Tongue (tissue), 2 donors: ENCODE data around the gene NUTM1. TPM values are rescaled to one million over a fixed set of nuclear protein-coding genes. Genes with fewer than 3 reads are reported as not detected.

Experiments
- DNase-seq: peaks from one replicate; pipeline ENCODE4 v3.0.0-alpha.2; 2015
- total RNA-seq: library from RNA; depleted of rRNA; stranded (reverse); fragments of >200 nt; gene quantifications from one replicate; pipeline ENCODE4 v1.2.3, GENCODE V29; 2014

Gene NUTM1, protein sequence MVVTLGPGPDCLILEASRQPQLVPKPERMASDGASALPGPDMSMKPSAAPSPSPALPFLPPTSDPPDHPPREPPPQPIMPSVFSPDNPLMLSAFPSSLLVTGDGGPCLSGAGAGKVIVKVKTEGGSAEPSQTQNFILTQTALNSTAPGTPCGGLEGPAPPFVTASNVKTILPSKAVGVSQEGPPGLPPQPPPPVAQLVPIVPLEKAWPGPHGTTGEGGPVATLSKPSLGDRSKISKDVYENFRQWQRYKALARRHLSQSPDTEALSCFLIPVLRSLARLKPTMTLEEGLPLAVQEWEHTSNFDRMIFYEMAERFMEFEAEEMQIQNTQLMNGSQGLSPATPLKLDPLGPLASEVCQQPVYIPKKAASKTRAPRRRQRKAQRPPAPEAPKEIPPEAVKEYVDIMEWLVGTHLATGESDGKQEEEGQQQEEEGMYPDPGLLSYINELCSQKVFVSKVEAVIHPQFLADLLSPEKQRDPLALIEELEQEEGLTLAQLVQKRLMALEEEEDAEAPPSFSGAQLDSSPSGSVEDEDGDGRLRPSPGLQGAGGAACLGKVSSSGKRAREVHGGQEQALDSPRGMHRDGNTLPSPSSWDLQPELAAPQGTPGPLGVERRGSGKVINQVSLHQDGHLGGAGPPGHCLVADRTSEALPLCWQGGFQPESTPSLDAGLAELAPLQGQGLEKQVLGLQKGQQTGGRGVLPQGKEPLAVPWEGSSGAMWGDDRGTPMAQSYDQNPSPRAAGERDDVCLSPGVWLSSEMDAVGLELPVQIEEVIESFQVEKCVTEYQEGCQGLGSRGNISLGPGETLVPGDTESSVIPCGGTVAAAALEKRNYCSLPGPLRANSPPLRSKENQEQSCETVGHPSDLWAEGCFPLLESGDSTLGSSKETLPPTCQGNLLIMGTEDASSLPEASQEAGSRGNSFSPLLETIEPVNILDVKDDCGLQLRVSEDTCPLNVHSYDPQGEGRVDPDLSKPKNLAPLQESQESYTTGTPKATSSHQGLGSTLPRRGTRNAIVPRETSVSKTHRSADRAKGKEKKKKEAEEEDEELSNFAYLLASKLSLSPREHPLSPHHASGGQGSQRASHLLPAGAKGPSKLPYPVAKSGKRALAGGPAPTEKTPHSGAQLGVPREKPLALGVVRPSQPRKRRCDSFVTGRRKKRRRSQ
- total RNA-seq: not detected

DNA sequence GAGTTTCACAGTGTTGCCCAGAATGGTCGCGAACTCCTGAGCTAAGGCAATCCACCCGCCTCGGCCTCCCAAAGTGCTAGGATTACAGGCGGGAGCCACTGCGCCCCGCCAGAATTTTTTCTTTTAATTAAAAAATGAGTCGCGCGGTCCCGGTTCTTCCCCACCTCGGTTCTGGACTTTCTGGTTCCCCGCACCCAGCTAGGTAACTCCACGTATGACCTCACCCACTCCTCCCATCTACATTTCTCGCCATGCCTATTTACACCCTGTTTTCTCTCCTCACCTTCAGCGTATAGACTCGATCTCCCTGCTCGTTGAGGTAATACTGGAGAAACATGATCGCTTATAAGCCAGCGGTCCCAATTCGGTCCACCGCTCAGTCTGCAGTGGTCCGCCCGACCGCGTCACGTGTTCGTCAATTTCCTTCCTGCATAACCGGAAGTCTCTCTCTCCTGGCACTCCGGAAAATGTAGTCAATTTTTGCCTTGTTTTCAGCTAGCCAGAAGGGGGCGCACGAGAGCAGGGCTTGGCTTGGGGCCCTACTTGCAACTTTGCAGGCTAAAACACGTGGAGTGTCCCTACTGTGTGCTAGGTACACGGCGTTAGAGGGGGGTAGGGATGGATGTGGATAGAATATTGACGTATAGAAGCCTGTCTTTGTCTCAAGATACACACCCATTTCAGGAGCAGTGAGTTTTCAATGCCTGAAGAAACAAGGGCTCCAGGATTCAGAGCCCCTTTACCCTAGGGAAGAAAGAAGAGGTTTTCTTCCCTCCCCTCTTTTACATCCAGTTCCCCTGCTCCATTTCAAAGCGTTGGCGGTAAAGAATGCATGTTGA, at the start of gene NUTM1, which contains the start of gene NOP10:
Gene NUTM1, plus strand, starts transcription at position 579 of the 839 bp plus-strand sequence. CDS start 382 bp downstream, outside the sequence.
Gene NOP10, minus strand, starts transcription at position 400 of the 839 bp plus-strand sequence. Its CDS starts 63 bp downstream, at position 337.
- peak; percentile 96 for DNase-seq

DNA sequence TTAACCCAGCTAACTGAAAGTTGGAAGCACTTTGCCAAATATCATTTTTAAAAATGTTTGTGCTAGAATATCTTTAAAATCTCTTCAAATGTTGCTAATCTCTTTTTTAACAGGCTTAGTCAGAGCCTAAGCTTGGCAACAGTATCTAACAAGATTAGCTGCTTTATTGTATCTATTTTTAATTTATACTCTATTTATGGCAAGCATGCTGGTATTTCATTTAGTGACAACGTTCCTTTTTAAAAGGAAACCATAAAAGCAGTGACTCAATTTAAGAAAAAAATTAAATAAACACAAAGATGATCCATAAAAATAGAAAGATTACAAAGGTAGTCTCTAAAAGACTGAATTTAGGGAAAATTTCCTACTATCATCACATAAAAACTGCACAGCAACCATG, 46.1 kb upstream of the NUTM1 start:
- DNase-seq: no peak

DNA sequence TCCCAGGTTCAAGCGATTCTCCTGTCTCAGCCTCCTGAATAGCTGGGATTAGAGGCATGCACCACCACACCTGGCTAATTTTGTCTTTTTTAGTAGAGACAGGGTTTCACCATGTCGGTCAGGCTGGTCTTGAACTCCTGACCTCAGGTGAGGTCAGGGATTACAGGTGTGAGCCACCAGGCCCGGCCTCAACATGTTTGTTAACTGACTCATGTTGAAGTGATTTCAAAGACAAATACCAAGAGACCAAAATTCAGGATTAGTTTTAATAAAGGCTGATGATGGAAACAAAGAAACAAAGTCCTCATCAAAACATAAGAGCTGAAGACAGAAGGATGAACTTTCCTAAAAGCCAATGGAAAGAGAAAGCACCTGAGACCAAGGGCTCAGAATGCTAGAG, 42.1 kb upstream of the NUTM1 start:
- DNase-seq: no peak

DNA sequence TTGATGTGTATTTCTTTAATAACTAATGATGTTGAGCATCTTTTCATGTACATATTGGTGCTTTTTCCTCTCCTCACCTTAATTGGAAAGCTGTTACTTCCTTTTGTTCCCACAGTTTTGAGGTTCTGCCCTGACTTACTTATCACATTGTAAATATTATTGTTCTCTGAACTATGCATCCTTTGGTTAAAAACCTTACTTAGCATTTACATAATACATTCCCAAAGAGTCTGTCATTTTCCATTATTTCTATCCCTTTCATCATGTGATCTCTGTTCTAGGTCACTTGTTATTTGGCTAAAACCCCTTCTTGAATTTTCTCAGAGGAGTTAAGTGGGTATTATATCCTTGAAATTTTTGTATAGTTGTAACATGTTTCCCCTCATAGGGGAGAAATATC, 38.5 kb upstream of the NUTM1 start:
- no peak for DNase-seq

DNA sequence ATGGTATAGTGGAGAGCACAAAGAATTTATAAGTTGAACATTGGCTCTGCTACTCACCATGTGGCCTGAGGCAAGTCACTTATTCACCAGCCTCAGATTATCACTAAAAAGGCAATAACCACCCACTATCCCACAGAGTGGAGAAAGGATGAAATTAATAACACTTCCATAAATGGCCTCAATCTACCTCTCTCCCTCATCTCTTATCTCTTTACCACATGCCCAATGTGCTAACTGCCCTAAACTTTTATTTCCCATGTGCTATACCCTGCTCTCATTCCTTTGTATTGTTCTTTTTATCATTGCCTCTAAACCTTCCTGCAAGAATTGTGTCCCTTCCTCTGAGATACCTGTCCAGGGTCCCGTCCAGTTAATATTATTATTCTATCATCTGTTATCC, 31.6 kb upstream of the NUTM1 start:
- no peak for DNase-seq

DNA sequence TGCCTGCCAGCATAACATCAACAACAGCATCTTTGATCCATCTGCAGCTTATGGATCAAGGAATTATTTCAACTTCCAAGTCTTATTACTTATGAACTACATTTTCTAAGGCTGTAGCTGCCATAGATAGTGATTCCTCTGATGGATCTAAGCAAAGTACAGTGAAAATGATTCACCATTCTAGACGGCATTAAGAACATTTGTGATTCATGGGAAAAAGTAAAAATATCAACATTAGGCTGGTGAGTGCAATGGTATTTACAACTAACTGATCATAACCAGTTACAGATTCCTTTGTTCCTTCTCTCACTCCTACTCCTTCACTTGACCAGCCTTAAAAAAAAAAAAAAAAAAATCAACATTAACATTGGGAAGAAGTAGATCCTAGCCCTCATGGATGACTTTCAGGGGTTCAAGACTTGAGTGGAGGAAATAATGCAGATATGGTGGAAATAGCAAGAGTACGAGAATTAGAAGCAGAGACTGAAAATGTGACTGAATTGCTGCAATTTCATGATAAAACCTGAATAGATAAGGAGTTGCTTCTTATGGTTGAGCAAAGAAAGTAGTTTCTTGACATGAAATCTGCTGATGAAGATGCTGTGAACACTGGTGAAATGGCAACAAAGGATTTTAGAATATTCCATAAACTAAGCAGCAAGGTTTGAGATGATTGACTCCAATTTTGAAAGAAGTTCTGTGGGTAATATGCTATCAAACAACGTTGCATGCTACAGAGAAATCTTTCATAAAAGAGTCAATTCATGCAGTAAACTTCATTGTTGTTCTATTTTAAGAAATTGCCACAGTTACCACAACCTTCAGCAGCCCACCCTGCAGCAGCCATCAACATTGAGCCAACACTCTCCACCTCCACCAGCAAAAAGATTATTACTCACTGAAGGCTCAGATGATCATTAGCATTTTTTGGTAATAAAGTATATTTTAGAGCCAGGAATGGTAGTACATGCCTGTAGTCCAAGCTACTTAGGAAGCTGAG, 28.3 kb upstream of the NUTM1 start:
- no peak for DNase-seq

DNA sequence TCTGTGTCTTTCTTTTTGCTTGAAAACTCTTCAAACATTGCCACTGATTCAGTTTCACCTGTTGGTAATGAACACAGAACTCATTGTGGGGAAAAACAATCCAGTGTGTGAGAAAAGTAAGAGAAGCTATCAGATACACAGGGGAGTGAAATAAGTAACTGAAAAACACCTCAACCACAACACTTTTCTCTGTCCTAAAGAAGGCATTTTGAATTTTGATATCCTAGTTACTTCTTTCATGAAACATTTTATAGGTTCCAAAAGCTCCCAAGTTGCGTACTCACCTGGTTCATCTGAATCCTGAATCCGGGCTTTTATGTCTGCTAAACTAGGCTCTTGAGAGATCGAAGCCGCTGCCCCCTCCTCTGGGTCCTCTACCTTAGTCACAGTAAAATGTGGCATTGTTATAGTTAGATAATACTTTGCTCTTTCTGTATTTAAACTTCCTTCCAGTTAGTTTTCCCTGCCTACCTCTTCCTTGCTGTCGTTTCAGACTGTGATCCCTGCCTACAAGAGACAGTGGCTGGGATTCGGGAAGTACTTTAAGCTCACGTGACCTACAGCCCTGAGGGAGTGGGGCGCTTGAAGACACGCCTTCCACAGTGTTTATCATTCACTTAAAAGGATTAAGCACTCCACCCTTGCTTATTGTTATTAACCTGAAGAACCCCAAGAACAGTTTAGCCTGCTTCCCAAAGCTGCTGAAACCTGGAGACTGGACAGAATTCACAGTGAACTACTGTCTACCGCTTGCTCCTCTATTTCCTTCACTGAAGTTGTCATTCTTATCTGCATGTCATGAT, 24.6 kb upstream of the NUTM1 start:
- peak; percentile 74 for DNase-seq

DNA sequence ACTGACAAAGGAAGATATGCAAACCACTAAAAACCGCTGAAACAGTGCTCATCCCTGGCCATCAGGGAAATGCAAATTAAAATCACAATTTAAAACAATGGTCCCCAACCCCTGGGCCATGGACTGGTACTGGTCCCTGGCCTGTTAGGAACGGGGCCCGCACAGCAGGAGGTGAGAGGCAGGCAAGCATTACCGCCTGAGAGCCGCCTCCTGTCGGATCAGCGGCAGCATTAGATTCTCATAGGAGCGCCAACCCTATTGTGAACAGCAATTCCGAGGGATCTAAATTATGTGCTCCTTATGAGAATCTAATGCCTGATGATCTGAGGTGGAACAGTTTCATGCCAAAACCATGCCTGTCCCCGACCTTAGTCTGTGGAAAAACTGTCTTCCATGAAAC, 19.9 kb upstream of the NUTM1 start:
- no peak for DNase-seq

DNA sequence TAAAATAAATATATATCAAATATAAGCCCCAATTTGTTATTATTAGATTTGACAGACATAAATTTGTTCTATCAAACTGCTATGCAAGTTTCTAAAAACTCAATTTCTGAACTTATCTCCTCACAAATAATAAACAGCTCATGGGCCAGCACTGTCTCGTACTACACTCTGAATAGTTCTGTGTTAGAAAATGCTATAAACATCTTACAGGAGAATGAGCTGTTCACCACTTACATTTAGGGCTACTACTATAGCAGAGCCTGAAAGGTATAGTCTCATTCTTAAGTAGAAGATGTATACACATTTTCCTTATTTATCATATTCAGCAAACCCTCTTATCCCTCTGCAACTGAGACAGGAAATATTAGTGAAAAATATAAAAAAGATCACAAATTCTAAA, 18.2 kb upstream of the NUTM1 start:
- no peak for DNase-seq

DNA sequence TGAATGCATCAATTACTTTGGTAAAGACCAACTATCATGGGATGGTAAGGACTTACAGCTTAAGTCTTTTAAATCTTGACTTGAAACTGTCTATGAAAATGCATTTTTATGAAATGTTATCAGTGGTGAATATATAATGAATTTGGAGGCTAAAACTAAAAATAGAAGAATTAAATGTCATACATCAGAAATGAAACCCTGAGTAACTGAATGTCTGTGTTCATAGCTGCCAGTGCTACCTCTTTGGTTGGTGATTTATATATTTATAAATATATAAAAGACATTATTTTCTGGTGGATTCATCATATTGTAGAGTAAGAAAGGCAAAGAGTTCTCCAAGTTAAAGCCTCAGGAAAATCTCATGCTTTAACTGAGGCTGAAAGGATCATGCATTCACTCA, 17.7 kb upstream of the NUTM1 start:
- no peak for DNase-seq

DNA sequence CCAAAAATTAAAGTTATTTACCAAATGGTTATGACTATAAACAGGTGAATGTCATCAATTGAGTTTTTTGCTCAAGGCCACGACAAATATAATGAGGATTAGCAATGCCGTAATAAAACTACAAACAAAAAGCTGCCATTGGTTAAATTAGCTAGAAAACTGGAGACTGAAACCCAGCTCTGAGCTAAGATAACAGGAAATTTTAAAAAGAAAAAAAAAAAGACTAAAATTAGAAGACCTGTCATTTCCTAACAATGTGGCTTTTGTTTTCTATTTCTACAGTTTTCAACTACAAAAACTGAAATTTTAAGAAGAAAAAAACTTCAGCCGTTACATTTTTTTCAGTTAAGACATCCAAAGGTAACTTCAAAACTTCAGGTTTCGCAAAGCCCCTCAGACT, 15.2 kb upstream of the NUTM1 start:
- no peak for DNase-seq

DNA sequence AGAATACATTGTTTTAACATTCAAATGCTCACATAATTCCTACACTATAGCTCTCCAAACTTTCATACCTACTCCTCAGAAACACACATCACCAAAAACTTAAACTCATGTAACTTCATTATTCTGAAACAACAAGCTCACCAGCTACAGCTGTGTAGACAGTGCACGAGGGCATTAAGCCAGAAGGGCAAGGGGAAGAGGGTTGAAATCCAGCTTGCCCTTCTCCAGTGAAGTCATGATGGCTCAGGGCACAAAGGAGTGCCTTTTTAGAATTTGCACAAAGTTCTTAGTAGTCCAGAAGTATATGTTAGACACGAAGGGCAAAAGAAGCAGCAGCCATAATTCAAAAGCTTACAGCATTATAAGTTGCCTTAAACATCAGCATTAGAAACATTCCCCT, 14.1 kb upstream of the NUTM1 start:
- no peak for DNase-seq

DNA sequence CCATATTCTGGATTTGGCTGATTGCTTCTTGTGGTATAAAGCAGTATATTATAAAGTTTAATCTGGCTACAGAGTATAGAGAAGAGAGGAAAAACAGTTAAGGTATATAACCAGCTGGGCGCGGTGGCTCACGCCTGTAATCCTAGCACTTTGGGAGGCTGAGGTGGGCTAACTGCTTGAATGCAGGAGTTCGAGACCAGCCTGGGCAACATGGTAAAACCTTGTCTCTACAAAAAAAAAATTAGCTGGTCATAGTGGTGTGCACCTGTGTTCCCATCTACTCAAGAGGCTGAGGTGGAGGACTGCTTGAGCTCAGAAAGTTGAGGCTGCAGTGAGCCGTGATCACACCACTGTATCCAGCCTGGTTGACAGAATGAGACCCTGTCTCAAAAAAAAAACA, 12.8 kb upstream of the NUTM1 start:
- DNase-seq: no peak

DNA sequence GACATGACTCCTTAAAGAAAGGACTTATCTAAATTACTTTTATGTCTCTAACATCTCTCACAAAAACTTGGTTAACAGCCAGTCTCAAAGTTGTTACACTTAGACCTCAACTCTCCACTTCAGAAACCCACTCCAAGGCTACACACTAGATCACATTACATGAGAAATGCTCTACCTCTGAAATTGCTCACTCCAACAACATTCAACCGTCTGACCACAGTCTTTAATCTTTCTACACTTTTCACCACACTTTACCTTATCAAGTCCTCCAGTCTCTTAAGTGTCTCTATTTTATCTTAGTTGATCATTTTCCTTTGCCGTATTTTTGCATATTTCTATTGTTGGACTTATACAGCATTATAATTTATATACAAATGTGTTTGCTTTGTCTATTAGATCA, 11.3 kb upstream of the NUTM1 start:
- DNase-seq: no peak

DNA sequence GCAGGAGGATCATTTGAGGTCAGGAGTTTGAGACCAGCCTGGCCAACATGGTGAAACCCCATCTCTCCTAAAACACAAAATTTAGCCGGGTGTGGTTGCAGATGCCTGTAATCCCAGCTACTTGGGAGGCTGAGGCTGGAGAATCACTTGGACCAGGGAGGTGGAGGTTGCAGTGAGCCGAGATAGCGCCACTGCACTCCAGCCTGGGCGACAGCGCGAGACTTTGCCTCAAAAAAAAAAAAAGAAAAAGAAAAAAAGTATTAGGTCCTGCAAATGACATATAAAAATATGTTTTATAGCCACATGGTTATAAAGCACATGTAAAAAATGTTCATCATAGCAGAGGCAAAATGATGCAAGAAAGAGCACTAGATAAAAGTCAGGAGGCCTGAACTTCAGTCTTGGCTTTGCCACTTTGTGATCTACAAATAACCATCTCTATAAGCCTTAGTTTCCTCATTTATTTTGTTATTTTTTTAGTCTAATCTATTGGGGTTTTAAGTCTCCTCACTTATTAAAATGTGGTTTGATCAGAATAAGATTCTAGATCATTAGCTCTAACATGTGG, 10.5 kb upstream of the NUTM1 start:
- no peak for DNase-seq

DNA sequence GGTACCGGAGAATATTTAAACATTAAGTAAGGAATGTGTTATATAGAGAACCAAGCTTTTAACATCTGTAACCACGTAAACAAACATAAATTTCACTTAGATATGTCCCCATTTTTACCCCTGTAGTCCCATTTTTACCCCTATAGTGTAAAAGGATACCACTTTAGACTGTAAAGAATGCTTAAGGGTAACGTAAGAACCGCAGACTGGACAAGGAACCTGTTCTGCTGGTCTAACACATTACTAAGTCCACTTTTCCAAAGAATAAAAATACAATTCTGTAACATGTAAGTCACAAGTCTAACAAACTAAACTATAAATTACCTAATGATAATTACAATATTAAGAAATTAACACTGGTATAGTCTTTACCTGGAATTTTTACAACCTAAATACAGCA, 8.4 kb upstream of the NUTM1 start:
- DNase-seq: no peak

DNA sequence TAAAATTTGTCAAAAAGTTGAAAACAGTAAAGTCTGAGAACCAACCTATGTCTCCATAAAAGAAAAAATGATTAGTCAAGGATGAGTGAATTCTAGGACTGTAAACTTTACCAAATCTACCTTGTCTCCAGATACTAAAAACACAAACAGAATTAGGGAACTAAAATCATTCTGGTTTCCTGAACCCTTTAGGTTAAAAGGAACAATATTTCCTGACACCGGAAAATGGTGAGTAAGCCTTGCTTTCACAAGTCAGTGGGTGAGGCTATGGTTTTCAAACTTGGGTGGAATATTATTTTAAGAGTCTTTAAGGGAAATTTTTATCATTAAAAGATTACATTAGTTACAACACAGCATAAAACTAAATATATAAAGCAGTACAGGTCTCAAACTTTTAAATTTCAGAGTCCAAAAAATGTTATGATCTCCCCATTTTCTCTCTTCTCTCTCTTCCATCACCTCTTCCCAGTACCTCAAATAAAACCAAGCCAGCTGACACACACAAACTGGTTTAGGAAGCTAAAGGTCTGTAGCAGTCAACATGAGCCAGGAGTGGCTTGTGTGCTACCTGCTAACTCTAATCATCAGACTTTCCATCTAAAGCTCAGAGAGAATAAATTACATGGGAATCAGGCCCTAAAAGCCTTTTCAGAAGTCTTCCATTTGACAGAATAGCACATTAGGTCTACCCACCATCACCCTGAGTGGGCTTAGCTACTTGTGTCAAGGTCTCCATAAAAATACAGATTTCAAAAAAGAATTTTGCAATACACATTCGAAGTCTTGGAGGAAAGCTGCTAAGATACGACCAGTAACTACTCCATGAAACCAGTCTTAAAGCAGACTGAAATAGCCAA, 7.7 kb upstream of the NUTM1 start:
- no peak for DNase-seq
